ENCODE results near the gene ERGIC1.
A peak's percentile ranks its signal among the peaks of the same experiment; 100 is the strongest.
"Not testable (repeated sequence)": the region's sequence is repeated elsewhere in the genome, so short reads cannot be mapped to it uniquely, and the experiment has no call there.

Gene ERGIC1

DNA sequence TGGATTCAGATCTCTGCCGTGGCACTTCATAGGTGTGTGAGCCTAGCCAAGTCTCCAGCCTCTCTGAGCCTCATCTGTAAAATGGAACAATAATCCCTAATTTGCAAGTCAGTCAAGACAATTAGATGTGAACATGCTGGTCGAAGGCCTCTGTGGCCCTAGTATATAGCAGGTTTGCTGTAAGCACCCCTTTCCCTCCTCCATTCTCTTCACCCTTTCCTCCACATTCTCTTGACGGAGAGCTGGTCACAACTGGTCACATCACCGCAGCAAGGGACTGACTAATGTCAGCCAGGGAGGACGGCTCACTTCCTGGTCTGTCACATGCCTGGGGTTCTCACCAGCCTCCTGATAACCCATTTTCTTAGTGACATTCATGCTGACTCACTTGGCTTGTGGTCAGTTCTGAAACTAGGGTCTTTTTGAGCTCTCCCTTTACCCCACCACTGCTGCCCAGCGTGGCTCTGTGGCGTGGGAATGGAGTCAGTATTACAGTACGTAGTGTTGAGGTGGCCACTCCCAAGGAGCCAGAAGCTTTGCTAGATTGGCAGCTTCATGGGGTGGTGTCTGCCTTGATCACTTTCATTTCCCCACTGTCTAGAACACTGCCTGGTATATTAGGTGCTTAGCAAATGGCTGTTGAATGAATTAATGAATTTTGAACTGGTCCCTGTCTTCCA, 47.8 kb downstream of the ERGIC1 start:
- DNase-seq (ENCODE audit: low read depth) = peak; percentile 17

DNA sequence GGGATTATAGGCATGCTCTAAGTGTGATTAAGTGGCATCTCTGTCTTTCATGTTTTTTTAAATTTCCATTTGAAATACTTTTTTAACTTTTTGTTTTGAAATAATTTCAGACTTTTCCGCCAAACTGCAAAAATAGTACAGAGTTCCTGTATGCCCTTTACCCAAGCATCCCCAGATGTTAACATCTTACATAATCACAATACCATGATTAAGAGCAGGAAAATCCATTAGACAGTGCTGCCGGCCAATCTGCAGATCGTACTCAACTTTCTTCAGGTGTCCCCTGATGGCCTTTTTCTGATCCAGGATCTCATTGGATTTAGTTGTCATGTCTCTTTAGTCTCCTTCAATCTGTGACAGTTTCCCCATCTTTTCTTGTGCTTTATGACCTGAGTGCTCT, 49.0 kb downstream of the ERGIC1 start:
- no peak for DNase-seq (ENCODE audit: low read depth)

DNA sequence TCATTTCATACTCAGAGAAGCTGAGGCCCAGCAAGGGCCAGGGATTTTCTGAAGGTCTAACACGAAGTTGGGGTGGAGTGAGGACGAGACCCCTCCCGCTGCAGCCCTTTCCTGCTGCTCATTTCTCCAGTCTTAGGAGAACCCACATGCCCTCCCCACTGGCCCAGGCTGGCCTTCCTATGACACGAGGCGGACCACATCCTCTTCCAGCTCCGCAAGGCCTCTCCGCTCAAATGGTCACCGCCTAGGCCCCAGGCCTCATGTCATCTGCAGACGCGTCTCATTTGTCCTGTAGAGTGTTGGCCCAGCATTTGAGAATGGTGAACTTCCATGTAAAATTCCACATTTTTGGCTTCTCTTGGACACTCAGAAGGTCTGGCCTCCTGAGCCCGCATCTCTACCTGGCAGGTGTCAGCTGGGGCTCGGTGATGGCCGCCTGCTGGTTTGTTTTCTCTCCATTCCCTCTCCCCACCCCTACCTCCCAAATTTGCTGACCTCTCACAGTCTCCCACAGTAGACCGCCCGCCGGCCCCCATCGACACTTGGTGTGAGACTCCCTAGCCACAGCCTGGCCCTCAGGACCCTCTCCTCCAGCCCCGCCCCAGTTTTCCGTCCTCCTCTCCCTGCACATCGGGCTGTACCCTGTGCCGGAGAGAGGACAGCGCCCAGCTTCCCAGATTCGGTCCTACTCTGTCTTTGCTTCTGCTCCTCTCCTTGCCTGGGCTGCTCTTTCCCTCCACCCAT, 51.7 kb downstream of the ERGIC1 start:
- no peak for DNase-seq (ENCODE audit: low read depth)

DNA sequence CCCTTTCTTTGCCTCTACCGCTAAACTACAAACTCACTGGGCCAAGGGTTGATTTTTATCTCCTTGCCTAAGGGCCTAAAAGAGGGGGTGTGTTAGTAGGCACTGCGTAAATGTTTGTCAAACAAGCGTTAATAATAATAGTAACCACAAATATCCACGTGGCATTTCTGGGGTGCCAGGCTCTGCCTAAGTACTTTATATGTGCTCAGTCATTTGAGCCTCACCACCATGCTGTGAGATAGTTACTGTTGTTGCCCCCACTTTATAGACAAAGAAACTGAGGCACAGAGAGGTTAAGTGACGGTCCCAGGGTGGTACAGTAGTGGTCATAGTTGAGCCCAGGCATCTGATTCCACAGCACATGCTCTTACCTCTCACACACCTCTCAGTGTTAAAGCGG, 52.4 kb downstream of the ERGIC1 start:
- DNase-seq (ENCODE audit: low read depth) = no peak

DNA sequence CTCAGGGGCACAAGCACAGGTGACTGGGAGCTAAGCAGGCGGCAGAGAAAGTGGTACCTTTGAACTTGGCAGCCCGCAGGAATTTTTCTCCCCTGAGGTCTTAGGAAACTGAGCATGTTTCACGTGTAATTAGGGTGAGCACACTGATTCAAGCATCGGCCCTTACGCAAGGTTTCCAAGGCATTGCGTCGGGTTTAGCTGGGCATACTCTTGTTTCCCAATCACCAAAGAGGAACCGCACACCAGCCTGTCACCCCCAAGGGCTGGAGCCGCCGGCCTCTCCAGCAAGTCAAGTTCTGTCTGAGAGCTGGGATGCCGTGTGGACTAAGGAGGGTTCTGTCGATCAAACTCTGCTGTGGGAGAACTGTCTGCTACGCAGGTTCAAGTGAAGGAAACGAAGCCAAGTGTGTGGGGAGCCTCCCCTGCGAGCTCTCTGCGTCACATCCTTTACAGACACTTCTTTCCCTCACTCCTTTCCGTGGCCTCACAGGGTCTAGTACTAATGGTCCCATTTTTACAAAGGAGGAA, 53.0 kb downstream of the ERGIC1 start:
- DNase-seq (ENCODE audit: low read depth) = no peak

DNA sequence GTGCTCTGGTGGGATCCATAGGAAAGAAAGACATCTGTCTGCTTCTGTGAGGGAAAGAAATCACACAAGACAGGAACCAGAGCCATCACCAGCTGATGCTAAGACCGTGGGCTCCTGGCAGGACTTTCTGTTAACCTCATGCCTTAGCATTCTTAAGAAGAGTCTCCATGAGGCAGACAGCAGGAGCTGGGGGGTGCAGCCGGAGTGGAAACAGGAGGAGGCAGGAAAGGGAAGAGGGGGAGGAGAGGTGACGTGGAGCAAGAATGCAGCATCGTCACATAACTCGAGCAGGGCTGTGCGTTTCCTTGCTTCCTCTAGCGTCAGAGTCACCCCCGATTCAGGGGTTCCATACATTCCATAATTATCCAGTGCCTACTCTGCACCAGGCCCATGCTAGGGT, 53.6 kb downstream of the ERGIC1 start:
- DNase-seq (ENCODE audit: low read depth) = no peak

DNA sequence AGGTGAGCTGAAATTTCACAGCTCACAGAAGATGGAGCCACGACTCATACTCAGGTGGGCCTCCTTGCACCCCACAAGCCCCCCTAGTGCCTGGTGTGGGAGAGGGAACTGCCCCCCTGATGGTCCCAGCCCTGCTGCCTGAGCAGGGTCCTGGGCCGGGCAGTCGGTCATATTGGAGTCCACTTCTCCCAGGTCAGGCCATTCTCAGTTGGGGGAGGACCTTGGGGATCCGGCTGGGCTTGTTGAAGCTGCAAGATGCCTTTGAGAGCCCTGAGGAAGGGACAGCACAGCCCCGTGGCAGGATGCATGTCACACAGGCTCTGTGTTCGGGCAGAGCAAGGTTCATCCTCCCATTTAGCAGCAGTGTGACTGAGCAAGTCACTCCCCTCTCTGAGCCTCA, 56.6 kb downstream of the ERGIC1 start:
- DNase-seq (ENCODE audit: low read depth) = no peak

DNA sequence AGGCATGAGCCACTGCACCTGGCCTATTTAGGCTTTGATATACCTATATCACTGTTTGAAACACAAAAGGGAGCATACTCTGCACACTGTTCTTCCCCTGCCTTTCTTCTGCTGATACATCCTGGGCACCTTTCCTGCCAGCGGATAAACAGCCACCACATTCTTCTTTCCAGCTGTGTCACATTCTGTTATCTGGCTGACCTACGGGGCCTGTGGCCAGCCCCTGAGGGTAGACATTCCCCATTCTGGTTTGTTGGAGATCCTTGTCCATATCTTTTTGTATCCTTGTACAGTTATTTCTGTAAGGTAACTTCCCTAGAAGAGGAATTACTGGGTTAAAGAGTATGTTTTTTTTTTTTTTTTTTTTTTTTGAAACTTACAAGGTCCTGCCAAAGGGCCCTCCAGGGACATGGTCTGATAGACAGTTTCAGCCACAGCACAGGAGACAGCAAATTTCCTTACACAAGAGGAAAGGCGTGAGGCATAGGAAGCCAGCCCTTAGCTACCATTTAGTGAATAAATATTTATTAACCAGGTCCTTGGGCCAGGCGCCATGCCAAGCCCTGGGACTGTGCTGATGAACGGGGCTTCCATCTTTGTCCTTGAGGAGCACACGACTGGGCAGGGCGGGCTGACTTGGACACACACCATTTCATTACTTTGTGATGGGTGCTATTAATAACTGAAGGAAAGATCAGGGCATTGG, 57.8 kb downstream of the ERGIC1 start:
- no peak for DNase-seq (ENCODE audit: low read depth)

DNA sequence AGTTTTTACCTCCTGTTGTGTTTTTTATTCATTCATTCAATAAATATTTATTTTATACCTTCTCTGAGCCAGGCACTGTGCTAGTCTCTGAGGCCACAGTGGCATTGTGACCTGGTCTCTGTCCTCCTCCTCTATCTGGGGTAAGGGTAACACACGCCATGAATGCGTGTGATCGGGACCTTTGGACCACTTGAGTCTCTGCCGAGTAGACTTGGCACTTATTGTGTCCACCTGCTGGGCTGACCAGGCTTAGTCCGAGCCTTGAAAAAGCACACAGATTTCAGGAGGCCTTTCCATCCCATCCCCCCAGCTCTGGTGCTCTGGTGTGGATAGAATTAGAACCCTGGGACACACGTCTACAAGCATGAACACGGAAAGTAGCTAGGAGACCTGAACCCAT, 58.7 kb downstream of the ERGIC1 start:
- DNase-seq (ENCODE audit: low read depth) = no peak

DNA sequence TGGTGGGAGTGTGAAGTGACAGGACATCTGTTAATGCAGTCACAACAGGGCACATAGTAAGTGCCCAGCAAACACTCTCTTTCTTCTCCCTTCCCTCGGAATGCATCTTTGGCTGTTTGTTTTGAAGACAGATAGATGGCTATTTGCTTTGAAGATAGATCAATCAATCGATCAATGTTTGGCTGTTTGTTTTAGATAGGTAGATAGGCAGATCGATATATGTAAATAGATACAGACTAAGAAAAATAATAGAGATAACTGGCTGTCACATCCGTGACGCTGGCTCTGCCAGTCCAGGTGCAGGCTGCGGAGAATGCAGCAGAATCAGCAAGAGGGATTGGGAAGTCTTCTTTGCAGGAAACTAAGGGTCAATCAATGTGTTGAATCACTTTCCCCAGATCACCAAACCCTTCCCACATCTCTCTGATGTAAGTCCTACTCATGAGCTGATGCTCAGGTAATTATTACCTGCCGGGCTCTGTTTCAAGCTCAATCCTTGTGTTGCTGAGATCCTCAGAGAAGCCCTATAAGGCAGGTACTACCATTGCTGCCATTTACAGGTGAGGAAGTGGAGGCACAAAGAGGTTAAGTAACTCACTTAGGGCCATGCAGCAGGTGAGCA, 60.8 kb downstream of the ERGIC1 start:
- DNase-seq (ENCODE audit: low read depth) = no peak

DNA sequence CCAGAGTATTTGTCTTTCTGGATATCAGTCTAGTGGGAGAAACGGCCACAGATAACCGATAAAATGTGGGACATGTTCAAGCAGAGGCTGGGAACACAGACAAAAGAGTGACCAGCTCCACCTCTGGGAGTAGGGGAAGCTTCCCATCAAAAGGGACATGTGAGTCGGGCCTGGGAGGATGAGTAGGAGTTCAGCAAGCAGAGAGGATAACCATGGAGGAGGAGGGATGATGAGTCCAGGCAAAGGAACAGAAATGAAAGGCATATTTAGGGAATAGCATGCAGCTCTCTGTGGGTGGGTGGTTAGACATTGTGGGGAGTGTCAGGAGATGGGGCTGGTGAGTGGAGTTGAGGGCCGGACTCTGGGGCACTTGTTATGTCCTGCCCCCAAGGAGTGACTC, 61.5 kb downstream of the ERGIC1 start:
- DNase-seq (ENCODE audit: low read depth) = no peak

DNA sequence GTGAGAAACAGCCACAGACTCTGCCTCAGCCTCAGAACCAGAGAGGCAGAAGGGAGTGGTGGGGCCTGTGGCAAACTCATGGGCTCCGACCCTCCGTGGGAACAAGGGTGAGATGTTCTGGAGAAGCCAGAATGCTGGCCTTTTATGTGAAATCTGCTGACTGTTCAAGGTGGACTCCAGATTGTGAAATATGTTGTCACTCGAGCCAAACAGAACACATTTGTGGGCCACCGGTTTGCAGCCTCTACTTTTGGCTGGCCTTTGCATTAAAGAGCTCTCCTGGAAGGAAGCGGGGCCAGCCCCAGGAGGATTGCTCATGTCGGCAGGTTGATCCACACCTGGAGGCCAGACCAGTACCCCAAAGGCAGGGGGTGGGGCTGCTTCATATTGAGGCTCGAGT, 62.4 kb downstream of the ERGIC1 start:
- DNase-seq (ENCODE audit: low read depth) = no peak

DNA sequence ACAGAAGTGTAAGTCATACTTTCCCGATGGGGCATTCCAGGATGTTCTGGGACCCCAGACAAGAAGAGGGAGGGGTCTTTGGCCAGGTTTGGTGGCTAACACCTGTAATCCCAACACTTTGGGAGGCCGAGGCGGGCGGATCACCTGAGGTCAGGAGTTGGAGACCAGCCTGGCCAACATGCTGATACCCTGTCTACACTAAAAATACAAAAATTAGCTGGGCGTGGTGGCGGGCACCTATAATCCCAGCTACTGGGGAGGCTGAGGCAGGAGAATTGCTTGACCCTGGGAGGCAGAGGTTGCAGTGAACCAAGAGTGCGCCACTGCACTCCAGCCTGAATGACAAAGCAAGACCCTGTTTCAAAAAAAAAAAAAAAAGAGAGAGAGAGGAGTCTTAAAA, 63.0 kb downstream of the ERGIC1 start:
- DNase-seq (ENCODE audit: low read depth) = not testable (repeated sequence)

DNA sequence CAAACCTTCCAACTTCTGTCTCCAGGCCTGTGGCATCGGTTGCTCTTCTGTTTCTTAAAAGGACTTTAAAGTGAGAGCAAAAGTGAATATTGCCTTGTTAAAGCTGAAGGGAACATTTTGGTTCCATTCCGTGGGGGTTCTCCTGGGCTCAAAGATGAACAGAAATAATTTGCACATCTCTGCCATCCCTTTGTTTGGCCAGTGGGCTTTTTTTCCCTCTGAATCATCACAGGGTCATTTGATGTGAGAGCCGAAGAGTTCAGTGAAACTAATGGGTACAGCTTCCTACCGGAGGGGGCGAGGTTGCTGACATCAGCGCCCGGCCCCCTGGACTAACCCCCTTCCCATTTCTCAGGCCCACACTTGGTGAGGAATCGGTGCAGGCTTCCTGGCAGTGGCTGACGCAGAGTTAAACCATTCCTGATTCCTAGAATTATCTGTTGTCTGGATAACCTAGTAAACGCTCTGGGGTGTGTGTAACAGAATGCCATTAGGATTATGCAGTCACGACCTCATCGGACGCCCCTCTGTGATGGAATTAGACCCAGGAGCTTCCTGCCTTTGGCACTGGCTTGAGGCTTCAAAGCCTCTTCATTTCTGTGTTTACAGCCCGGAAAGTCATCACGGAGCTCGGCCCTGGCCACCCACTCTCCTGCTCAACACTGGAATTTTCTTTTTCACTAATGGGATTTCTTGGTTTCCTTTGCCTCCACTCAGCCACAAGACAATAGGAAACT, 63.6 kb downstream of the ERGIC1 start:
- no peak for DNase-seq (ENCODE audit: low read depth)

DNA sequence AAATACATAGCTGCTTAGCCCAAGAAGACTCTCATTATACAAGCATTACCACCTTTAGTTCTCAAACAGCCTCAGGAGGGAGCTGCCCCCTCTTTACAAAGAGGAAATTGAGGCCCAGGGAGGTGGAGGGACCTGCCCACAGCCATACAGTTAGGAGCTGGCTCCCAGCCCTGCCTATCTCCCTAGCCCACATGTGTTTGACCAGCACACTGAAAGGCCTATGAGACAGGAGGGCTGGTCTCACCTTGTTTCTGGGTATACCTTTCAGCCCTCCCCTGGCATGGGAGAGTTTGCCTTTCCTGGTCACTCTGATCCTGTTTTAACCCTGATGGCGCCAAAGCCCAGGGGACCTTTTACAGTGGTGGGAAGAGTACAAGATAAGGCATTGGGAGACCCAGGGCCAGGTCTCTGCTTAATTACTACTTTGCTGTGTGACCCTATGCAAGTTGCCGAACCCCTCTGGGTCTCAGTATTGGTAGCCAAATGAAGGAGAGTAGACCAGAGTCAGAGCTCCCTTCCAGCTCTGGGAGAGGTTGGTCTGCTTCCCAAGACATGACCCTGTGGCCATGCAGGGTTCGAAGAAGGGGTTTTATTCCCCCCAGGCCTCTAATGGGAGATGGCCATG, 64.3 kb downstream of the ERGIC1 start:
- DNase-seq (ENCODE audit: low read depth) = no peak

DNA sequence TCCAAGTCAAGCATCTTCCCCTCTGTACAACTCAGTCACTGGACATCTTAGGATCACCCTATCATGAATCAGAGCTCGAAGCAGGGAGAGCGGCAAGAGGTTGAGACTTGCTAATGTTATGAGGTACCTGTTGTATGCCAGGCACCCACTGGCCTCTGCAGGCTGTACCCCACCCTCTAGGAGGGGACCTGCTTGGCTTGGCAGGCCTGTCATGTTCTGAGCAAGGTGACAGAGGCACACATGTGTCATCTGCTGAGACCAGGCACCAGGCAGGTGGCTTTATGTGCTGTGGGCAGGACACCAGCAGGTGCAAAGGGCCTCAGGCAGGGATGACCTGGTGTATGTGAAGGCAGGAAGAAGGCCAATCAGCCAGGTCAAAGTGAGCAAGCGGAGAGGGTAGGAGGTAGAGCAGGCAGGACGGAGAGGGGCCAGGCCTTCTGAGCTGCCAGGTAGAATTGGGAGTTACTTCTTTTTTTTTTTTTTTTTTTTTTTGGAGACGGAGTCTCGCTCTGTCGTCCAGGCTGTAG, 64.9 kb downstream of the ERGIC1 start:
- DNase-seq (ENCODE audit: low read depth) = no peak

DNA sequence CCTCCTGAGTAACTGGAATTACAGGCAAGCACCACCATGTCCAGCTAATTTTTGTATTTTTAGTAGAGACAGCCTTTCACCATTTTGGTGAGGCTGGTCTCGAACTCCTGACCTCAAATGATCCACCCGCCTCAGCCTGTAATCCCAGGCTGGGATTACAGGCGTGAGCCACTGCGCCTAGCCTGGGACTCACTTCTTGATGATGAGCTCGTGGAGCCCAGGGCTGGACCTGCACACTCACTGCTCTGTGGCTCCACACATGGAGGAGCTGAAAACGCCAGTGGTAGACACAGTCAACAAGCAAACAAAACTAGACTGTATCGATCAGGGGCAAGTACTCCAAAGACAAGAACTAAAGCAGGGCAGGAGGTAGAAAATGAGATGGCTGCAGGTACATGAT, 65.4 kb downstream of the ERGIC1 start:
- no peak for DNase-seq (ENCODE audit: low read depth)

DNA sequence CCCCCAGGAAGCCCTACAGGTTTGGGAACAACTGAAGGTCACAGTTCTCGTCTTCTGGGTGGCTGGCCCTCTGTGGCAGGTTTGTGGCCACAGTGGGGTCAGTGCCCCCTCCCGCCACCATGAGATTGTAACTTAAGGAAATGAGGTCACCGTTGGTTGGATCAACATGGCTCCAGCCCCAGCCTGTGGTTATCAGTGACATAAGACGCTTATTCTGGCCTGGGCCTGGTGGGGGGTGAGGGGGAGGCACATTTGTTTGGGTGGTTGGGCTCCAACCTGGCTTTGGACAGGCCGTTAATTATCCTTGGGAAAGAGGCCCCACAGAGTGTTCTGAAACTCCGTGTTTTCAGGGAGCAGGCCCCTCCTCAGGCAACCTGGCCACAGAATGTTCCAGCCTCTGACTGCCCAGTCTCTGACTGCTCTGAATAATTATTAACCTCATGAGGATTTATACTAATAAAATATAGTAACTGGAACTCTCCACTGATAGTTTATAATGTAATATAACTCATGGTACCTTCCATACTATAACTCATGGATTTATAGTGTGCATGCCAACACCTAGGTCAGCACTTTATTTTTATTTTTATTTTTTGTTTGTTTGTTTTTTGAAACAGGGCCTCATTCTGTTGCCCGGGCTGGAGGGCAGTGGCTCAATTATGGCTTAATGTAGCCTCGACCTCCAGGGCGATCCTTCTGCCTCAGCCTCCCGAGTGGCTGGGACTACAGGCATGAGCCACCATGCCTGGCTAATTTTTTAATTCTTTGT, 67.1 kb downstream of the ERGIC1 start:
- no peak for DNase-seq (ENCODE audit: low read depth)

DNA sequence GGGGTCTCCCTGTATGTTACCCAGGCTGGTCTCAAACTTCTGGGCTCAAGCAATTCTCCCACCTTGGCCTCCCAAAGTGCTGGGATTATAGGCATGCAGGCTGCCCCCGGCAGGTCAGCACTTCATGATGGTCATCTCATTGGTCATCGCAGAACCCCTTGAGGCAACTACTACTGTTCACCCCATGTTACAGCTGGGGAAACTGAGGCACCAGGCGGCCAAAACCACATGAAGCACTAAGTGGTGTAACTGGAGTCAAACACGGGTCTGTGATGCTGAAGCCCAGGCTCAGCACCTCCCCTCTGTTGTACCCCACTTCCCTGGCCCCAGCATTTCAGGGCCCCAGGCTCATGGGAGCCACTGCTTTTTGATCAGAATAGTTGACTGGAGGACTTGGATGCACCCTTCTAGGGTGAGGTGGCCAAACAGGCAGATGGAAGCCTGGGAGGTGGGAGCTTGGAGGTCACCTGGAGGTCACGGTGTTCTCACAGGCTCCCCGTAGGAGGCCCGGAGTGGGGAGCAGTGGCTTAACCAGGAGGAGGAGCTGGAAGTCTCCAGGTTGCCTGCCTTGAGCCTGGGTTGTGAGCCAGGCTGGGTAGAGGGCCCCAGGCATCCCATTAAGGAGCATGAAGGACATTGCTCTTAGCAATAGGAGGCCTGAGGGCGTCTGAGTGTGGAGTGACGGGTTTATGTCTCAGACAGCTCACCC, 67.9 kb downstream of the ERGIC1 start:
- DNase-seq (ENCODE audit: low read depth) = no peak
